HG03139 (cell line): ENCODE results near the gene DNAH17.

ENCODE experiments used
- ATAC-seq: cut with Tn5 transposase; IDR thresholded peaks from one replicate; pipeline ENCODE4 v1.9.1; 2021; ENCODE audit not compliant: unreplicated experiment

Gene DNAH17

GRCh38 chr17:78550464-78550863 lies 26.7 kb downstream of the DNAH17 start:
- ATAC-seq: no peak

- no peak for ATAC-seq
Observed at GRCh38 chr17:78548725-78549124, 28.5 kb downstream of the DNAH17 start.

DNA sequence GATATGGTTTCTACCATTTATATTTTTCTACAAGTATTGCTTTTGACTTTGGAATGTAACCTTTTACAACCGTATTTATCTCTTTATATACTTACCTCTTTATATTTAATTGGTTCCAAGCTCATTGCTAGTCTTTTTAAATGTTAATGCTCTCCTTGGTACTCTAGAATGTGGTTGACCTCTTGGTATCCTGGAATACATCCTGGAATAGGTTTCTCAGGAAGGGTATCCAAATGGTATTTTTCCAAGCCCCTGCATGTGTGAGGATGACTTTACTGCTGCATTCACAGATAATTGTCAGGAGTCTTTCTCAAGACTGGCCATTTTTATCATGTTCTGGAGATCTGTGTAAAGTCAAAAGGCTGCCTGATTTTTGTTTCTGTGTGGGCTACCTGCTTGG lies 30.2 kb downstream of the DNAH17 start:
- ATAC-seq: no peak

DNA sequence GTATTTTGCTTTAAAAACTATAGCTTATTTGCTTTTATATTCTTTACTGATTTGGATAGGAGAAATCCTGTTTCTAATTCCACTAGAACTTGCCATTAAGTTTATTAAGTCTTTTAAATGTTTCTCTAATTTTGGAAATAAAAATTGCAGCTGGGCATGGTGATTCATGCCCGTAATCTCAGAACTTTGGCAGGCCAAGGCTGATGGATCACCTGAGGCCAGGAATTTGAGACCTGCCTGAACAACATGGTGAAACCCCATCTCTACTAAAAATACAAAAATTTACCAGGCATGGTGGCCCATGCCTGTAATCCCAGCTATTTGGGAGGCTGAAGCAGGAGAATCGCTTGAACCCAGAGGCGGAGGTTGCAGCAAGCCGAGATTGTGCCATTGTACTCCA lies 30.7 kb downstream of the DNAH17 start:
- no peak for ATAC-seq

DNA sequence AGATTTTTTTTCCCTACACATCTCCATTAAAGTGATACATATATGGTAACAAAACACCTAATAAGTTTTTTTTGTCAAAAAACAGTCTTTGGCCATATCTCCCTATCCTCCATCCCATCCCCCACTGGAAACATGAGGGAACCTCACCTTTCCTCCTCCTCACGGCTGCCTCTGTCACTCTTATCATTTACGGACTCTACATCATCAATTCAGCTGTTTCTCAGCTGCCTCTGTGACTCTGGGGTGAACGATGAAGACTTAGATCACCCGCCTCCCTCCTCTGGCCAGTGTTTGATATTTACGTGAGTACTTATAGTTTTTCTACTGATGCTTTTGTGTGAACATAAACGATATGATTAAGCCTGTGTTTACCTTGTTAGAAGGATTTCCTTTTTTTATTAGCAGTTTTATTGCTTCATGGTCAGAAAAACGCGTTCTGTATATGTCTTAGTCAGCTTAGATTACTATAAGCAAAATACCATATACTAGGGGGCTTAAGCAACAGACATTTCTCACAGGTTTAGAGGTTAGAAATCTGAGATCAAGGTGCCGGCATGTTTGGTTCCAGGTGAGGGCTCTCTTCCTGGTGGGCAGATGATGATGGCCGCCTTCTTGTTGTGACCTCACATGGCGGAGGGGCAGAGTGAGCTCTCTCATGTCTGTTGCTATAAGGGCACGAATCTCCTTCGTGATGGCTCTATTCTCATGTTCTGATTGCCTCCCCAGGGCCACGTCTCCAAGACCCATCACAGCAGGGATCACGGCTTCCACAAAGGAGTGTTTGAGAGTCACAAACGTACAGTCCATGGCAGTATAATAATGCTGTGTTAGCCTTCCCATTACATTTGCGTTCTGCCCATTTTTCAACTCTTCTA lies 32.1 kb downstream of the DNAH17 start:
- no peak for ATAC-seq

DNA sequence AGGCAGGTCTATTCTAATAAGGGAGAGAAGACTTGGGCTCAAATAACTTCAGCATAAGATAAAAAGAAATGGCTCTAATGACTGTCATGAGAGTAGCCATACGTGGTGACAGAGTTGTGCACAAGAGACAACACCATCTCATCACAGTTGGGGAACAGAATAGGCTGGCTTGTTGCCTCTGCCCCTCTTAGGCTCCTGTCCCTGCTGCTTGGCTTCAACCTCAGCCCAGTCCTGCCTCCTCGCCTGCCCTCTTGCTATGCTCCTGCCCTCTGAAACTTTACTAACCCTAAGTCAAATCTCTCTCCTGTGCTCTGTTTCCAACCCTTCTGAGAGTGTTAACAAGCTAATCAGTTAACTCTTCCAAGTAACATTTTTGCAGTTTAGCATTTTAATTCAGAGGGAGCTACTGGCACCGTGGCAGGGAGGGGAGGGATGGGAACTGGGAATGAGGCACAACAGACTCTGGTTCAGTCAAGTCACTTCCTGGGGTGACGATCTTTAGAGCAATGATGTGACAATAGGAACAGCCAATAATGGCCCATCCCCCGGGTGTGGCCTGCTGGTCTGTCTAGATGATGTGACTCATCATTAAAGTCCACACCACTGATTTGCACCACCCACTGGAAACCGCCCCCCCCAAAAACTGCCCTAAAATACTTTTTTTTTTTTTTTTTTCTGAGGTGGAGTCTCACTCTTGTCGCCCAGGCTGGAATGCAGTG lies 35.5 kb downstream of the DNAH17 start:
- no peak for ATAC-seq

DNA sequence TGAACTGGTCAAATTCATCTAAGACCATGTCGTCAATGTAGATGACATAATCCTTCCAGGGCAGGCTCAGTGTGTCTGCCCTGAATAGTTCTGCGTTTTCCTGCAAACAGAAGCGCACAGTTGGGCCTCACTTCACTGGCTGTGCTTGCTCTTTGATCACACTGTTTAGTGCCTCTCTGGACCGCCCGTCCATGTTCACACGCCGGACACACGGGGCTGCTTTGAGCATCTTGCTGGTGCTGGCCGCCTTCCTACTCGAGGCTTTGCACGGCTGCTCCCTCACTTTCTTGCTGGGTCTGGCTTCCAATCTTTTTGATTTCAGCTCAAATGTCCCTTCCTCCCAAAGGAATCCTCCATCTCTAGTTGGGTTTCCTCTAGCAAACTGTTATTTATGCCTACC lies 37.4 kb downstream of the DNAH17 start:
- no peak for ATAC-seq

DNA sequence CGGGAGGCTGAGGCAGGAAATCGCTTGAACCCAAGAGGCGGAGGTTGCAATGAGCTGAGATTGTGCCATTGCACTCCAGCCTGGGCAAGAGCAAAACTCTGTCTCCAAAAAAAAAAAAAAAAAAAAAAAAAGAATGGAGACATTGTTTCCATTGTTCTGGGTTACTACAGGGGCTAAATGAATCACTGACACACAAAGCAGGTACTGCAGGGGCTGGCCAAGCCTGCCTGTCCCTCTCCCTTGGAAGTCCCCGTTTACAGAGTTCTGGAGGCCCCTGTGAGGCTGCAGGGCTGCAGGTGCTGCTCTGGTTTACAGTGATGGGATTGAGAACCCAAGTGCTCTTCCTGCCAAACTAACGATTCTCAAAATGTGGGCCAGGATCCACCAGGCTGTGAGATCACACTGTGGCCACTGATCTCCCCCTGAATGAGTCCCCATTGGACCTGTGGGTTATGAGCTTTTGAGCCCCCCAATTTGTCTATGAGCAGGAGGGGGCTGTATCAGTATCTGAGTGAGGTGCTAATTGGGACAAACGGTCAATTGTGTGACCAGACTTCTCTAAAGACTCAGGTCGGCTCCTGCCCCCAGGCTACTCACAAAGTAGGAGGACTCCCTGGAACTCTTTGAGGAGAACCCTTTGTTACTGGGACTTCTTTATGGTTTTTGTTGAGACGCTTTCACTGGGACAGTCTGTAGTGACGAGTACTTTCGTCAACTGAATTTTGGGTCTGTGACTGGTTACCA lies 39.0 kb downstream of the DNAH17 start:
- no peak for ATAC-seq

- ATAC-seq: no peak
Observed at GRCh38 chr17:78537217-78537860, 39.9 kb downstream of the DNAH17 start.

GRCh38 chr17:78535273-78536197 lies 41.7 kb downstream of the DNAH17 start:
- no peak for ATAC-seq

DNA sequence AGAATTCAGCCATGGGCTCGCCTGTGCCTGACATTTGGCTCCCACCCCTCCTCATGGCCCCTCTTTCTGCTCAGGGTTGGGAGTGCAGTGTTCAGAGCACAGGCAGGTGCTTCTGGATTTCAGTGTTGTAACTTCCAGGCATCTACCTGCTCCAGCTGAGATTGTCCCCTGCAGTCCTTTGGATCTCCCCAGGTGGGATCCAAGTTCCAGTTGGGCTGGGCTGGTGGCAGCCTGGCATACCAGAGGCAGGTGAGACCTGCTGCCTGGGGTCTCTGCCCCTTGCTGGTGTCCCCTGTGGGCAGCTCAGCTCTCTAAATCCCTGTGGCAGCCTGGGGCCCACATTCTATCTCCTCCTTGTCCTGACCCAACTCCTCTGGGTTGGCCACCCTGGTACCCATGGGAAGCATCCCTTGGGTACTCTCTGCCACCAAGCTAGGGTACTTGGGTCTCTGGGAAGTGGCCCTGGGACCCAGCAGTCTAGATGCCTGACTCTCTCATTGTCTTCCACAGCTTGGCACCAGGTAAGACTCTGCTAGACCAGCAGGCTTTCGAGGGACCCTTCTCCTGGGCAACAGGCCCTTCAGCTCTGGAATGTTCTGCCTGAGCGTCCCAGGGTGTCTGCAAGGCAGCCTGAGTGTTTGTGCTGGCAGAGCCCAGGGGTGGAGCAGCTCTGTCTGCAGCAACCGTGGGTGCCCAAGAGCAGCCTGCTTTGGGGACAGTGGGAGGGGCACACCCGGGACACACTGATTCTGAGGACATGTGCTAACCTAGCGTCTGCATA lies 42.5 kb downstream of the DNAH17 start:
- ATAC-seq: no peak

DNA sequence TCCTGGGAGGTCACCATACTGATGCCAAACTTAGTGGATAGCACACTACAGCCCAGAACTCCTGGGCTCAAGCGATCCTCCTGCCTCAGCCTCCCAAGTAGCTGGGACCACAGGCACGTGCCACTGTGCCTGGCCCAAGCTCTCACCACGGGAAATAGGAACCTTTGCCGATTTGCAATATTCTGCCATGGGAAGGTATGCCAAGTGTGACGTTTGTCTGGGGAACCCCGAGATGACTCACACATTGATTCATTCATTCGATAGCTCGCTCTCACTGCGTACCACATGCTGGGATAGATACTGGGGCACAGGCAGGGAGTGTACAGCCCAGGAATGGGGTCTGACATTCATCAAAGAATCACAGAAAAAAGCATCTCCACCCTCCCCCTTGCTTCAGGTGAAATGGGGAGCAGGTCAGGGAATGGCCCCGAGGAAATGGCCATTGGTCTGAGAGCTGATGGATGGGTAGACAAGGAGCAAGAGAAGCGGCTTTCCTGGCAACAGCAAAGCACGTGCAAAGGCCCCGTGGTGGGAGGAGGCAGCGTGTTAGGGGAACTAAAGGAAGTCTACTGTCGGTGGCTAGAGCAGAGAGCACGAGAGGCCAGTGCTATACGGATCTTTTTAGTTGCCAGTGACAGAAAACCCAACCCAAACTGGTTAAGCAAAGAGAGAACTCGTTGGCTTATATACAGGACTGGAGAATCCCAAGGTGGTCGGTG lies 44.1 kb downstream of the DNAH17 start:
- ATAC-seq: no peak

- no peak for ATAC-seq
Observed at GRCh38 chr17:78532311-78532710, 44.9 kb downstream of the DNAH17 start.

DNA sequence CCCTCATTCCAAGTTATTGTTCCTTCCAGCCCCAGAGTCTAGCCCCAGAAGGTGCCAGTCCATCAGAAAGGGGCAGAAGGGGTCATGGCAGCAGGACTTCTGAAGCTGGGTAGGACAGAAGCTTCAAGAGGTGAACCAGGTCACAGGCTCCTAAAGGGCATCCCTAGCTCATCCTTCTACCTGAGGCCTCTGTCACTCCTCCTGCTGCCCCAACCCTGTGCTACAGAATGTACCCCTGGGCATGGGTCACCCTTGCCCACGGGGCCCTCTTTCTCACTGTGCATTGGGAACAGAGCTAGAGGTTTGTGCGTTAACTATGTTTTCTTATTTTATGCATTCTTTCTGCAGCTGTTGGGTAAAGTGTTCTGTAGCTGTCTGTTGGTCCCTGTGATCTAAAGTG lies 46.5 kb downstream of the DNAH17 start:
- no peak for ATAC-seq

GRCh38 chr17:78529871-78530670 lies 47.1 kb downstream of the DNAH17 start:
- ATAC-seq: no peak

- no peak for ATAC-seq
Observed at GRCh38 chr17:78529251-78529650, 47.9 kb downstream of the DNAH17 start.

GRCh38 chr17:78528541-78528940 lies 48.7 kb downstream of the DNAH17 start:
- ATAC-seq: no peak

DNA sequence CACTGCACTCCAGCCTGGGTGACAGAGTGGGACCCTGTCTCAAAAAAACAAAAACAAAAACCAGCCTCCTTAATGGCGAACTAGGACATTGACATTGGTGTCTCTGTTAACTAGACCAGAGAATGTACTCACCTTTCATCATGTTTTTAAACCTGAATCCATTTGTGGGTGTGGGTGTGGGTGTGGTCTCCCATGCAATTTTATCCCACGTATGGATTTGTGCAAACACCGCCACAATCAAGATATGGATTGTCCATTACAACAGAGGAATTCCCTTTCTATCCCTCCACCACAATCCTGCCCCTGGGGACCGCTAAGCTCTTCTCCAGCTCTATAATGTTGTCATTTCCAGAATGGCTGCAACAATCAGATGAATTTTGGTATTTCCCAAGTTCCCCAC lies 49.9 kb downstream of the DNAH17 start:
- ATAC-seq: no peak
